Right renal cortex interstitium (tissue), 3 donors: ENCODE measurements around the gene PPP1CC. TPM values are rescaled to one million over a fixed set of nuclear protein-coding genes. Genes with fewer than 3 reads are reported as not detected.
A peak's percentile ranks its signal among the peaks of the same experiment; 100 is the strongest.
"Not testable (repeated sequence)": the region's sequence is repeated elsewhere in the genome, so short reads cannot be mapped to it uniquely, and the experiment has no call there.

Source experiments
- DNase-seq, 3 donors: peaks; one replicate each; pipeline ENCODE4 v3.0.0-alpha.2; 2013; ENCODE audit warnings: low read depth in 3 of 3, low spot score in 2 of 3
- polyA plus RNA-seq, 3 donors: library from polyadenylated mRNA; unstranded; fragments of 120-200 nt; gene quantifications; one replicate each; pipeline ENCODE4 v1.2.1, GENCODE V29; 2013; ENCODE audit not compliant: insufficient read length in 3 of 3

Gene PPP1CC
- polyA plus RNA-seq, 3 donors = 182 to 206 (median 192) TPM

- DNase-seq = no peak
Observed at GRCh38 chr12:110756611-110757010, 13.9 kb upstream of the PPP1CC start.

GRCh38 chr12:110754101-110754793 lies 11.6 kb upstream of the PPP1CC start:
- no peak for DNase-seq

- DNase-seq = no peak
Observed at GRCh38 chr12:110750784-110751461, 8.2 kb upstream of the PPP1CC start.

- no peak for DNase-seq
Observed at GRCh38 chr12:110746550-110746949, 3.9 kb upstream of the PPP1CC start.

- DNase-seq = no peak
Observed at GRCh38 chr12:110745542-110746284, 3.0 kb upstream of the PPP1CC start.

- DNase-seq = no peak
Observed at GRCh38 chr12:110744601-110745264, 2.0 kb upstream of the PPP1CC start.

GRCh38 chr12:110744151-110744571 lies 1.5 kb upstream of the PPP1CC start:
- DNase-seq = no peak

GRCh38 chr12:110743571-110744093 lies 941 bp upstream of the PPP1CC start:
- DNase-seq = peak in 1 of 3 donors; percentile 32

GRCh38 chr12:110742096-110742717 lies 484 bp downstream of the PPP1CC start:
- no peak for DNase-seq

GRCh38 chr12:110741341-110742095 lies 1.2 kb downstream of the PPP1CC start:
- no peak for DNase-seq

GRCh38 chr12:110739894-110740293 lies 2.8 kb downstream of the PPP1CC start:
- no peak for DNase-seq

GRCh38 chr12:110739488-110739887 lies 3.2 kb downstream of the PPP1CC start:
- no peak for DNase-seq

GRCh38 chr12:110737532-110737931 lies 5.2 kb downstream of the PPP1CC start:
- no peak for DNase-seq

GRCh38 chr12:110737016-110737415 lies 5.7 kb downstream of the PPP1CC start:
- not testable (repeated sequence) for DNase-seq

- DNase-seq = no peak
Observed at GRCh38 chr12:110733900-110734299, 8.8 kb downstream of the PPP1CC start.

- DNase-seq = no peak
Observed at GRCh38 chr12:110733089-110733715, 9.5 kb downstream of the PPP1CC start.

- DNase-seq = no peak
Observed at GRCh38 chr12:110732572-110732971, 10.1 kb downstream of the PPP1CC start.

GRCh38 chr12:110731479-110731878 lies 11.2 kb downstream of the PPP1CC start:
- DNase-seq = no peak

GRCh38 chr12:110728628-110729027 lies 14.1 kb downstream of the PPP1CC start:
- no peak for DNase-seq
